GM19397 (cell line): ENCODE measurements around the gene BTRC.
"Not testable (repeated sequence)": the region's sequence is repeated elsewhere in the genome, so short reads cannot be mapped to it uniquely, and the experiment has no call there.

Experiments used
- ATAC-seq: cut with Tn5 transposase; IDR thresholded peaks from one replicate; pipeline ENCODE4 v1.9.1; 2021; ENCODE audit warnings: mild to moderate bottlenecking, moderate library complexity; ENCODE audit not compliant: unreplicated experiment

BTRC gene

GRCh38 chr10:101385866-101386658 lies 32.1 kb downstream of the BTRC start:
- ATAC-seq, result no peak

- ATAC-seq, result no peak
Measured at GRCh38 chr10:101386659-101387259, 32.8 kb downstream of the BTRC start.

- no peak for ATAC-seq
Measured at GRCh38 chr10:101388676-101389276, 34.8 kb downstream of the BTRC start.

- ATAC-seq, result not testable (repeated sequence)
Measured at GRCh38 chr10:101389532-101389931, 35.6 kb downstream of the BTRC start.

- ATAC-seq, result no peak
Measured at GRCh38 chr10:101389986-101390531, 36.1 kb downstream of the BTRC start.

- ATAC-seq, result no peak
Measured at GRCh38 chr10:101393378-101393777, 39.4 kb downstream of the BTRC start.

- ATAC-seq, result no peak
Measured at GRCh38 chr10:101394524-101395133, 40.7 kb downstream of the BTRC start.

GRCh38 chr10:101397140-101397539 lies 43.2 kb downstream of the BTRC start:
- ATAC-seq, result no peak

GRCh38 chr10:101400585-101400984 lies 46.6 kb downstream of the BTRC start:
- no peak for ATAC-seq

GRCh38 chr10:101402711-101403110 lies 48.7 kb downstream of the BTRC start:
- no peak for ATAC-seq

GRCh38 chr10:101403161-101403560 lies 49.2 kb downstream of the BTRC start:
- ATAC-seq, result no peak

- ATAC-seq, result no peak
Measured at GRCh38 chr10:101405001-101405400, 51.0 kb downstream of the BTRC start.

- no peak for ATAC-seq
Measured at GRCh38 chr10:101411598-101411997, 57.6 kb downstream of the BTRC start.

- ATAC-seq, result no peak
Measured at GRCh38 chr10:101414034-101414433, 60.1 kb downstream of the BTRC start.

- ATAC-seq, result no peak
Measured at GRCh38 chr10:101415884-101416283, 61.9 kb downstream of the BTRC start.

- ATAC-seq, result not testable (repeated sequence)
Measured at GRCh38 chr10:101421967-101422366, 68.0 kb downstream of the BTRC start.

- ATAC-seq, result no peak
Measured at GRCh38 chr10:101425535-101425934, 71.6 kb downstream of the BTRC start.

GRCh38 chr10:101428036-101428435 lies 74.1 kb downstream of the BTRC start:
- ATAC-seq, result no peak

- ATAC-seq, result no peak
Measured at GRCh38 chr10:101429423-101429822, 75.5 kb downstream of the BTRC start.

GRCh38 chr10:101436302-101436701 lies 82.3 kb downstream of the BTRC start:
- no peak for ATAC-seq

- ATAC-seq, result no peak
Measured at GRCh38 chr10:101438881-101439391, 85.0 kb downstream of the BTRC start.
